ENCODE measurements around the gene ZNF316.

GRCh38 chr7:6616854-6617643, 20.1 kb upstream of the ZNF316 start:
- TF ChIP-seq CTCF (IDR thresholded peaks at IDR 0.05), result no peak
- TF ChIP-seq POLR2A (IDR thresholded peaks at IDR 0.05), result no peak
- no peak for TF ChIP-seq POLR2AphosphoS5 (IDR thresholded peaks at IDR 0.05)
